Vagina (tissue), 2 donors: ENCODE data around the gene MAMDC2. TPM values are rescaled to one million over a fixed set of nuclear protein-coding genes. Genes with fewer than 3 reads are reported as not detected.

ENCODE experiments used
- DNase-seq, 2 donors: peaks; one replicate each; pipeline ENCODE4 v3.0.0-alpha.2; 2017; ENCODE audit errors: extremely low spot score in 2 of 2
- H3K27ac ChIP-seq: fragments of 200-600 bp; sonication (generic); one replicate; pipeline ENCODE4 v1.5.1; 2019
- H3K27me3 ChIP-seq: fragments of 200-600 bp; sonication (generic); one replicate; pipeline ENCODE4 v1.5.1; 2019
- H3K36me3 ChIP-seq, 2 donors: fragments of 200-600 bp; sonication (generic); one replicate each; pipeline ENCODE4 v1.5.1; 2017 to 2019
- H3K4me1 ChIP-seq: fragments of 200-600 bp; sonication (generic); one replicate; pipeline ENCODE4 v1.5.1; 2019
- H3K4me3 ChIP-seq, 2 donors: fragments of 200-600 bp; sonication (generic); 1 replicate in 1 of 2; 2 replicates in 1 of 2; pipeline ENCODE4 v1.5.1; 2016 to 2019
- H3K9me3 ChIP-seq: fragments of 200-600 bp; sonication (generic); one replicate; pipeline ENCODE4 v1.5.1; 2019
- CTCF ChIP-seq, 3 experiments: fragments of 450-650 bp in 2 of 3; fragments of 200-600 bp in 1 of 3; sonication (generic) in 1 of 3; IDR thresholded peaks; one replicate each; pipeline ENCODE4 v1.5.1; 2017 to 2019; ENCODE audit warnings: antibody characterized with exemption in 3 of 3, mild to moderate bottlenecking in 2 of 3, moderate library complexity in 2 of 3
- POLR2A ChIP-seq, 2 donors: fragments of 450-650 bp; IDR thresholded peaks; one replicate each; pipeline ENCODE4 v1.6.1; 2017; ENCODE audit warnings: antibody characterized with exemption in 2 of 2, mild to moderate bottlenecking in 2 of 2, moderate library complexity in 2 of 2
- POLR2AphosphoS5 ChIP-seq, 2 donors: sonication (generic); formaldehyde crosslinking; IDR thresholded peaks; one replicate each; pipeline ENCODE4 v1.9.0; 2017; ENCODE audit warnings: antibody characterized with exemption in 2 of 2, mild to moderate bottlenecking in 2 of 2, low read depth in 1 of 2; ENCODE audit not compliant: insufficient read depth in 1 of 2
- intact Hi-C: fragments of 100-400 bp; cut with DNase I; formaldehyde crosslinking; loops from one replicate; pipeline ENCODE4 v1.15.1; 2023
- total RNA-seq: library from RNA; depleted of rRNA; stranded (reverse); fragments of >200 nt; gene quantifications from one replicate; pipeline ENCODE4 v1.2.3, GENCODE V29; 2016

MAMDC2 gene
- total RNA-seq, 1 donor from 2014 or later: 38.5 TPM

- peaks cover 0 to 7% of the 10 kb centered on the region in 2 donors for H3K36me3 ChIP-seq
- TF ChIP-seq CTCF (IDR thresholded peaks at IDR 0.05) (no peak), POLR2AphosphoS5 (IDR thresholded peaks at IDR 0.05; ENCODE audit: insufficient read depth in 1 of 2, low read depth in 1 of 2) (no peak), POLR2A (IDR thresholded peaks at IDR 0.05) (no peak)
- peak in 1 of 2 donors; percentile 22 for DNase-seq
- H3K27ac ChIP-seq: no peak overlapping the region
- H3K9me3 ChIP-seq: no peaks in the 10 kb centered on the region
- H3K4me3 ChIP-seq: no peak overlapping the region
- H3K27me3 ChIP-seq: no peaks in the 10 kb centered on the region
- intact Hi-C loops: no loop called here
- no peaks in the 10 kb centered on the region for H3K4me1 ChIP-seq
Observed at GRCh38 chr9:70127540-70128416, 84.1 kb downstream of the MAMDC2 start.

- Histone ChIP-seq H3K9me3 (no peaks in the 10 kb centered on the region), H3K4me1 (no peaks in the 10 kb centered on the region), H3K36me3 (peaks cover 0 to 7% of the 10 kb centered on the region in 2 donors), H3K27me3 (no peaks in the 10 kb centered on the region), H3K27ac (no peak overlapping the region), H3K4me3 (no peak overlapping the region)
- no peak for TF ChIP-seq CTCF (IDR thresholded peaks at IDR 0.05)
- TF ChIP-seq POLR2AphosphoS5 (IDR thresholded peaks at IDR 0.05; ENCODE audit: insufficient read depth in 1 of 2, low read depth in 1 of 2): no peak
- no peak for TF ChIP-seq POLR2A (IDR thresholded peaks at IDR 0.05)
- intact Hi-C loops: no loop called here
- no peak for DNase-seq
Observed at GRCh38 chr9:70130266-70130665, 86.6 kb downstream of the MAMDC2 start.

- H3K36me3 ChIP-seq: peaks cover 0 to 3% of the 10 kb centered on the region in 2 donors
Observed at GRCh38 chr9:70131296-70131695, 87.6 kb downstream of the MAMDC2 start.

GRCh38 chr9:70133253-70134208, 89.9 kb downstream of the MAMDC2 start:
- no peaks in the 10 kb centered on the region for H3K4me1 ChIP-seq
- TF ChIP-seq CTCF (IDR thresholded peaks at IDR 0.05) (no peak), POLR2A (IDR thresholded peaks at IDR 0.05) (no peak), POLR2AphosphoS5 (IDR thresholded peaks at IDR 0.05; ENCODE audit: insufficient read depth in 1 of 2, low read depth in 1 of 2) (no peak)
- DNase-seq: no peak
- intact Hi-C loops: no loop called here
- no peaks in the 10 kb centered on the region for H3K9me3 ChIP-seq
- no peak overlapping the region for H3K4me3 ChIP-seq
- no peak overlapping the region for H3K27ac ChIP-seq
- no peaks in the 10 kb centered on the region for H3K36me3 ChIP-seq
- no peaks in the 10 kb centered on the region for H3K27me3 ChIP-seq

More at GRCh38 chr9:70131296-70131695, 87.6 kb downstream of the MAMDC2 start:
- intact Hi-C loops: no loop called here
- H3K9me3 ChIP-seq: no peaks in the 10 kb centered on the region
- no peak overlapping the region for H3K27ac ChIP-seq
- DNase-seq: no peak
- TF ChIP-seq POLR2AphosphoS5 (IDR thresholded peaks at IDR 0.05; ENCODE audit: insufficient read depth in 1 of 2, low read depth in 1 of 2) (no peak), POLR2A (IDR thresholded peaks at IDR 0.05) (no peak), CTCF (IDR thresholded peaks at IDR 0.05) (no peak)
- H3K4me1 ChIP-seq: no peaks in the 10 kb centered on the region
- no peak overlapping the region for H3K4me3 ChIP-seq
- no peaks in the 10 kb centered on the region for H3K27me3 ChIP-seq
